HG03280 (cell line): Measurements from ENCODE around the gene ARVCF.

Source experiments
- ATAC-seq: cut with Tn5 transposase; IDR thresholded peaks from one replicate; pipeline ENCODE4 v1.9.1; 2021; ENCODE audit warnings: mild to moderate bottlenecking, moderate library complexity; ENCODE audit not compliant: unreplicated experiment

The ARVCF gene

GRCh38 chr22:20019661-20020532 is 3.3 kb upstream of the ARVCF start:
- no peak for ATAC-seq

- no peak for ATAC-seq
These were observed 1.4 kb upstream of the ARVCF start for GRCh38 chr22:20018001-20018400.

GRCh38 chr22:20017622-20017958 is 967 bp upstream of the ARVCF start:
- ATAC-seq = no peak

- ATAC-seq = no peak
These were observed 471 bp downstream of the ARVCF start for GRCh38 chr22:20015971-20016733.

GRCh38 chr22:20015187-20015625 is 1.4 kb downstream of the ARVCF start:
- no peak for ATAC-seq

GRCh38 chr22:20014526-20015186 is 2.0 kb downstream of the ARVCF start:
- no peak for ATAC-seq

GRCh38 chr22:20013382-20013871 is 3.2 kb downstream of the ARVCF start:
- ATAC-seq = no peak

GRCh38 chr22:20012741-20013331 is 3.8 kb downstream of the ARVCF start:
- ATAC-seq = no peak

GRCh38 chr22:20011993-20012740 is 4.5 kb downstream of the ARVCF start:
- ATAC-seq = no peak

- no peak for ATAC-seq
These were observed 5.3 kb downstream of the ARVCF start for GRCh38 chr22:20011123-20011992.

GRCh38 chr22:20010307-20011122 is 6.1 kb downstream of the ARVCF start:
- no peak for ATAC-seq

GRCh38 chr22:20009582-20010306 is 6.9 kb downstream of the ARVCF start:
- ATAC-seq = no peak

GRCh38 chr22:20009018-20009491 is 7.6 kb downstream of the ARVCF start:
- no peak for ATAC-seq

GRCh38 chr22:20008221-20008995 is 8.2 kb downstream of the ARVCF start:
- no peak for ATAC-seq

- ATAC-seq = no peak
These were observed 12.2 kb downstream of the ARVCF start for GRCh38 chr22:20004464-20004863.

GRCh38 chr22:20003304-20003703 is 13.3 kb downstream of the ARVCF start:
- ATAC-seq = no peak

- no peak for ATAC-seq
These were observed 14.0 kb downstream of the ARVCF start for GRCh38 chr22:20002636-20003035.
